Epithelial cell of proximal tubule (primary cell): ENCODE results near the gene SLC39A12. TPM values are rescaled to one million over a fixed set of nuclear protein-coding genes. Genes with fewer than 3 reads are reported as not detected.

Experiments
- DNase-seq: peaks from one replicate; pipeline ENCODE4 v3.0.0-alpha.2; 2011; ENCODE audit warnings: low read depth
- H3K4me3 ChIP-seq: 2 replicates; pipeline ENCODE4 v1.5.1; 2011; ENCODE audit warnings: low read depth, mild to moderate bottlenecking, low read length
- CTCF ChIP-seq: conservative IDR thresholded peaks from 2 replicates; pipeline ENCODE4 v1.5.1; 2012; ENCODE audit warnings: low read depth, mild to moderate bottlenecking, low read length
- total RNA-seq: library from RNA; depleted of rRNA; stranded (reverse); fragments of >200 nt; gene quantifications from 2 replicates; pipeline ENCODE4 v1.2.3, GENCODE V29; 2015

Gene SLC39A12
- total RNA-seq, 1 donor from 2014 or later, result not detected

- DNase-seq, result no peak
- no peak overlapping the region for H3K4me3 ChIP-seq
- TF ChIP-seq CTCF, result no peak
Measured at GRCh38 chr10:17913604-17914003, 38.1 kb upstream of the SLC39A12 start.

GRCh38 chr10:17914169-17915045, 37.3 kb upstream of the SLC39A12 start:
- H3K4me3 ChIP-seq, result no peak overlapping the region
- DNase-seq, result no peak
- no peak for TF ChIP-seq CTCF

- no peak overlapping the region for H3K4me3 ChIP-seq
- TF ChIP-seq CTCF, result no peak
- DNase-seq, result no peak
Measured at GRCh38 chr10:17915181-17915580, 36.5 kb upstream of the SLC39A12 start.

GRCh38 chr10:17918187-17918903, 33.4 kb upstream of the SLC39A12 start:
- no peak for DNase-seq
- H3K4me3 ChIP-seq, result no peak overlapping the region
- TF ChIP-seq CTCF, result no peak

GRCh38 chr10:17921378-17921777, 30.3 kb upstream of the SLC39A12 start:
- DNase-seq, result no peak
- no peak for TF ChIP-seq CTCF
- no peak overlapping the region for H3K4me3 ChIP-seq

- TF ChIP-seq CTCF, result no peak
- no peak overlapping the region for H3K4me3 ChIP-seq
- peak; percentile 61 for DNase-seq
Measured at GRCh38 chr10:17923728-17924127, 28.0 kb upstream of the SLC39A12 start.
